Neural progenitor cell (in vitro differentiated cells): Measurements from ENCODE around the gene NUDT19. TPM values are rescaled to one million over a fixed set of nuclear protein-coding genes. Genes with fewer than 3 reads are reported as not detected.
A peak's percentile ranks its signal among the peaks of the same experiment; 100 is the strongest.

Experiments
- DNase-seq: peaks from one replicate; pipeline ENCODE4 v3.0.0-alpha.2; 2016; ENCODE audit warnings: low spot score
- H2AFZ ChIP-seq: fragments of 200-600 bp; sonication (generic); replicated peaks from 2 replicates; pipeline ENCODE4 v1.6.1; 2016; ENCODE audit warnings: antibody characterized with exemption
- H3F3A ChIP-seq: fragments of 200-600 bp; sonication (generic); 2 replicates; pipeline ENCODE4 v1.6.1; 2016; ENCODE audit warnings: antibody characterized with exemption, low read depth
- H3K27ac ChIP-seq: fragments of 200-600 bp; sonication (generic); 2 replicates; pipeline ENCODE4 v1.5.1; 2016; ENCODE audit warnings: mild to moderate bottlenecking
- H3K27me3 ChIP-seq: fragments of 200-600 bp; sonication (generic); 2 replicates; pipeline ENCODE4 v1.6.1; 2016; ENCODE audit warnings: mild to moderate bottlenecking, moderate library complexity
- H3K36me3 ChIP-seq: fragments of 200-600 bp; sonication (generic); 2 replicates; pipeline ENCODE4 v1.5.1; 2016
- H3K4me1 ChIP-seq: fragments of 200-600 bp; sonication (generic); 2 replicates; pipeline ENCODE4 v1.6.1; 2016; ENCODE audit warnings: mixed run types
- H3K4me2 ChIP-seq: fragments of 200-600 bp; sonication (generic); 2 replicates; pipeline ENCODE4 v1.6.1; 2016
- H3K4me3 ChIP-seq: fragments of 200-600 bp; sonication (generic); 2 replicates; pipeline ENCODE4 v1.5.1; 2016
- H3K79me2 ChIP-seq: fragments of 200-600 bp; sonication (generic); 2 replicates; pipeline ENCODE4 v1.6.1; 2016; ENCODE audit warnings: low read depth
- H3K9ac ChIP-seq: fragments of 200-600 bp; sonication (generic); 2 replicates; pipeline ENCODE4 v1.6.1; 2016
- H3K9me3 ChIP-seq: fragments of 200-600 bp; sonication (generic); 2 replicates; pipeline ENCODE4 v1.5.1; 2016; ENCODE audit warnings: low read depth
- H4K20me1 ChIP-seq: fragments of 200-600 bp; sonication (generic); 2 replicates; pipeline ENCODE4 v1.6.1; 2016; ENCODE audit warnings: low read depth
- H3K27ac Mint-ChIP-seq: 3 replicates; pipeline ENCODE4 v1.8.0; 2021; ENCODE audit warnings: mixed read lengths
- H3K27me3 Mint-ChIP-seq: 2 replicates; pipeline ENCODE4 v1.8.0; 2022; ENCODE audit warnings: low read depth, mild to moderate bottlenecking, inconsistent platforms, moderate library complexity, mixed read lengths; ENCODE audit not compliant: insufficient read depth
- H3K36me3 Mint-ChIP-seq: 3 replicates; pipeline ENCODE4 v1.8.0; 2021; ENCODE audit warnings: mixed read lengths
- H3K4me1 Mint-ChIP-seq: 3 replicates; pipeline ENCODE4 v1.8.0; 2021; ENCODE audit warnings: mixed read lengths
- H3K4me3 Mint-ChIP-seq: 3 replicates; pipeline ENCODE4 v1.8.0; 2021; ENCODE audit warnings: mild to moderate bottlenecking, moderate library complexity, mixed read lengths
- H3K9me3 Mint-ChIP-seq: 3 replicates; pipeline ENCODE4 v1.8.0; 2020; ENCODE audit warnings: mixed read lengths
- CTCF ChIP-seq: fragments of 200-600 bp; sonication (generic); IDR thresholded peaks from 2 replicates; pipeline ENCODE4 v1.5.1; 2017; ENCODE audit warnings: antibody characterized with exemption, mild to moderate bottlenecking
- EZH2 ChIP-seq: fragments of 200-600 bp; sonication (generic); IDR thresholded peaks from 2 replicates; pipeline ENCODE4 v1.6.1; 2017; ENCODE audit warnings: antibody characterized with exemption, mild to moderate bottlenecking, moderate library complexity
- EZH2phosphoT487 ChIP-seq: fragments of 200-600 bp; sonication (generic); IDR thresholded peaks from 2 replicates; pipeline ENCODE4 v1.6.1; 2017; ENCODE audit warnings: antibody characterized with exemption
- total RNA-seq: library from RNA; depleted of rRNA; stranded (reverse); fragments of >200 nt; gene quantifications from 2 replicates; pipeline ENCODE4 v1.2.3, GENCODE V29; 2015; ENCODE audit warnings: low replicate concordance

Gene NUDT19
- total RNA-seq, 1 donor from 2014 or later = 4.4 TPM

GRCh38 chr19:32748948-32749347 lies 57.3 kb downstream of the NUDT19 start:
- Histone ChIP-seq H3F3A (no peaks in the 10 kb centered on the region), H3K4me1 (peaks cover 9% of the 10 kb centered on the region), H3K79me2 (no peaks in the 10 kb centered on the region), H3K9ac (no peak overlapping the region), H2AFZ (no peak overlapping the region), H3K4me2 (no peak overlapping the region), H3K27ac (no peak overlapping the region), H3K27me3 (no peaks in the 10 kb centered on the region), H4K20me1 (no peaks in the 10 kb centered on the region), H3K4me3 (no peak overlapping the region), H3K9me3 (no peaks in the 10 kb centered on the region), H3K36me3 (no peaks in the 10 kb centered on the region)
- Mint-ChIP-seq H3K4me3 (peak overlapping the region; percentile 62), H3K9me3 (no peaks in the 10 kb centered on the region), H3K27me3 (peaks cover 2% of the 10 kb centered on the region), H3K36me3 (no peaks in the 10 kb centered on the region), H3K27ac (peak overlapping the region; percentile 83), H3K4me1 (peaks cover 18% of the 10 kb centered on the region)
- DNase-seq = no peak
- TF ChIP-seq CTCF (no peak), EZH2phosphoT487 (no peak), EZH2 (no peak)

- no peak overlapping the region for H3K4me3 Mint-ChIP-seq
- H3K4me1 ChIP-seq = peaks cover 9% of the 10 kb centered on the region
- no peaks in the 10 kb centered on the region for H3K9me3 Mint-ChIP-seq
- no peaks in the 10 kb centered on the region for H4K20me1 ChIP-seq
- TF ChIP-seq EZH2 (no peak), EZH2phosphoT487 (no peak), CTCF (no peak)
- H3K27ac ChIP-seq = no peak overlapping the region
- H3K27me3 ChIP-seq = no peaks in the 10 kb centered on the region
- no peak overlapping the region for H3K9ac ChIP-seq
- H3K79me2 ChIP-seq = no peaks in the 10 kb centered on the region
- H3K4me1 Mint-ChIP-seq = peaks cover 18% of the 10 kb centered on the region
- no peak overlapping the region for H3K4me3 ChIP-seq
- no peak for DNase-seq
- no peaks in the 10 kb centered on the region for H3K36me3 ChIP-seq
- peaks cover 2% of the 10 kb centered on the region for H3K27me3 Mint-ChIP-seq
- no peak overlapping the region for H3K4me2 ChIP-seq
- H3K9me3 ChIP-seq = no peaks in the 10 kb centered on the region
- H2AFZ ChIP-seq = no peak overlapping the region
- no peak overlapping the region for H3K27ac Mint-ChIP-seq
- H3K36me3 Mint-ChIP-seq = no peaks in the 10 kb centered on the region
- no peaks in the 10 kb centered on the region for H3F3A ChIP-seq
Observed at GRCh38 chr19:32749361-32749760, 57.7 kb downstream of the NUDT19 start.

GRCh38 chr19:32750441-32751055 lies 58.9 kb downstream of the NUDT19 start:
- H3K79me2 ChIP-seq = no peaks in the 10 kb centered on the region
- no peaks in the 10 kb centered on the region for H3K9me3 ChIP-seq
- DNase-seq = no peak
- Mint-ChIP-seq H3K27me3 (peaks cover 2% of the 10 kb centered on the region), H3K4me1 (peaks cover 18% of the 10 kb centered on the region), H3K36me3 (no peaks in the 10 kb centered on the region), H3K4me3 (no peak overlapping the region), H3K27ac (no peak overlapping the region), H3K9me3 (no peaks in the 10 kb centered on the region)
- TF ChIP-seq EZH2phosphoT487 (no peak), EZH2 (no peak), CTCF (no peak)
- H3K4me2 ChIP-seq = no peak overlapping the region
- H3K4me3 ChIP-seq = no peak overlapping the region
- no peaks in the 10 kb centered on the region for H4K20me1 ChIP-seq
- no peak overlapping the region for H3K27ac ChIP-seq
- H3K9ac ChIP-seq = no peak overlapping the region
- no peaks in the 10 kb centered on the region for H3K36me3 ChIP-seq
- H3K27me3 ChIP-seq = no peaks in the 10 kb centered on the region
- H2AFZ ChIP-seq = no peak overlapping the region
- peaks cover 9% of the 10 kb centered on the region for H3K4me1 ChIP-seq
- no peaks in the 10 kb centered on the region for H3F3A ChIP-seq
